Breast epithelium (tissue), 3 donors: Measurements from ENCODE around the gene CFTR.

Source experiments
- POLR2A ChIP-seq: fragments of 450-650 bp; IDR thresholded peaks from one replicate; pipeline ENCODE4 v1.6.1; 2016; ENCODE audit warnings: antibody characterized with exemption, mild to moderate bottlenecking, moderate library complexity
- POLR2AphosphoS5 ChIP-seq, 3 donors: sonication (generic); formaldehyde crosslinking; IDR thresholded peaks; one replicate each; pipeline ENCODE4 v1.6.1; 2017; ENCODE audit warnings: antibody characterized with exemption in 3 of 3

GRCh38 chr7:117664047-117664446 is 184.2 kb downstream of the CFTR start:
- no peak for TF ChIP-seq POLR2A
- TF ChIP-seq POLR2AphosphoS5 (IDR thresholded peaks at IDR 0.05): no peak
